ENCODE results near the gene CDK7. TPM values are rescaled to one million over a fixed set of nuclear protein-coding genes. Genes with fewer than 3 reads are reported as not detected.

Gene CDK7
- total RNA-seq, 4 donors from 2014 or later = 16.1 to 27.4 (median 23.5) TPM

DNA sequence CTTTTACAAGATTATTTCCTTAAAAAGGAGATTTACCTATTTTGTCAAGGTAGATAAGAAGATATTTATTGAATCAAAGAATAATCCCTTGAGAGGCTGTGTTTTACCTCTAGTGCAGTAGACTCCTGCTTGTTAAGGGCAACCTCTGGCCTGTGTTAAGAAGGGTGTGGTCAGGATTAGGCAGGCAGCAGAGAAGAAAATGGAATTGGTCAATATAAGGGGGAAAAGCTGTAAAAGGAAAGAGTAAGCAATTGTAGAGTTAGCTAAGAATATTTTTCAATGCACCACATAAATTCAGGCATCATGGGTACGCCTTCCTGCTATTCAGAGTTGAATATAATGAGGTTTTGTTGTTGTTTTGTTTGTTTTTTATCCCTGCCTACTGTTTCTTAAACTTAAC, 91.7 kb downstream of the CDK7 start:
- DNase-seq (ENCODE audit: extremely low spot score) = no peak
- WGBS = 85% methylated on average over 1 of the region's 1 CpG
- no peak for TF ChIP-seq POLR2AphosphoS5 (IDR thresholded peaks at IDR 0.05)

More for the DNA sequence above, 91.7 kb downstream of the CDK7 start:
- H3K4me1 ChIP-seq = peaks cover 0 to under 1% (median under 1%) of the 10 kb centered on the region in 4 donors
- no peaks in the 10 kb centered on the region for H3K27me3 ChIP-seq
- intact Hi-C loops (cut with DNase I) = no loop called here
- no peak overlapping the region for H3K4me3 ChIP-seq
- no peaks in the 10 kb centered on the region for H3K36me3 ChIP-seq
- no peaks in the 10 kb centered on the region for H3K9me3 ChIP-seq
- no peak overlapping the region for H3K27ac ChIP-seq (replicated peaks in 1 of 4)

Other genes starting within 250 kb of the CDK7 start
- 10 to 100 TPM; 29.2 to 35.1 (median 32.5) TPM for gene SLC30A5, start 140.9 kb upstream of the CDK7 start, total RNA-seq
- 1 to 10 TPM in 3 of 4 donors, under 1 TPM in 1; 0.83 to 2.8 (median 2.2) TPM for gene CCNB1, start 67.7 kb upstream of the CDK7 start, total RNA-seq
- 1 to 10 TPM in 2 of 4 donors, under 1 TPM in 1, not detected in 1; 0.66 to 2.4 (median 2.2) TPM for gene CENPH, start 45.3 kb upstream of the CDK7 start, total RNA-seq
- gene CCDC125, start 97.9 kb downstream of the CDK7 start, total RNA-seq = 1 to 10 TPM; 2.3 to 4.2 (median 3.1) TPM
- 10 to 100 TPM; 16.1 to 22.0 (median 19.0) TPM for gene AK6, start 134.6 kb downstream of the CDK7 start, total RNA-seq
- 10 to 100 TPM; 28.6 to 38.4 (median 31.5) TPM for gene TAF9, start 134.6 kb downstream of the CDK7 start, total RNA-seq
- 10 to 100 TPM; 14.6 to 22.0 (median 20.0) TPM for gene RAD17, start 134.9 kb downstream of the CDK7 start, total RNA-seq
- 1 to 10 TPM in 1 of 4 donors, under 1 TPM in 3; 0.42 to 1.0 (median 0.93) TPM for gene MARVELD2, start 180.2 kb downstream of the CDK7 start, total RNA-seq